WTC11 (cell line): ENCODE data around the gene PDZD2.

ENCODE experiments used
- ARID4B ChIP-seq: sonication (generic); formaldehyde crosslinking; IDR thresholded peaks from 2 replicates; pipeline ENCODE4 v1.8.0; 2023; ENCODE audit warnings: missing genetic modification reagents, mild to moderate bottlenecking, borderline replicate concordance
- CREB1 ChIP-seq: sonication (generic); formaldehyde crosslinking; IDR thresholded peaks from 2 replicates; pipeline ENCODE4 v1.8.0; 2023; ENCODE audit warnings: mild to moderate bottlenecking, missing genetic modification reagents
- ETV6 ChIP-seq: sonication (generic); formaldehyde crosslinking; IDR thresholded peaks from 2 replicates; pipeline ENCODE4 v1.8.1; 2022; ENCODE audit warnings: mild to moderate bottlenecking, missing genetic modification reagents
- GABPB1 ChIP-seq: sonication (generic); formaldehyde crosslinking; IDR thresholded peaks from 2 replicates; pipeline ENCODE4 v1.8.1; 2023; ENCODE audit warnings: mild to moderate bottlenecking, missing genetic modification reagents
- OVOL2 ChIP-seq: fragments of 250-450 bp; sonication (Bioruptor Pico); IDR thresholded peaks from 2 replicates; pipeline ENCODE4 v1.9.0; 2021; ENCODE audit warnings: mild to moderate bottlenecking, borderline replicate concordance
- SMAD3 ChIP-seq: sonication (generic); formaldehyde crosslinking; IDR thresholded peaks from 2 replicates; pipeline ENCODE4 v1.8.0; 2022; ENCODE audit warnings: missing genetic modification reagents, mild to moderate bottlenecking, borderline replicate concordance
- SP1 ChIP-seq: sonication (generic); formaldehyde crosslinking; conservative IDR thresholded peaks from 2 replicates; pipeline ENCODE4 v1.8.1; 2022; ENCODE audit warnings: missing genetic modification reagents
- STAT6 ChIP-seq: sonication (generic); formaldehyde crosslinking; conservative IDR thresholded peaks from 2 replicates; pipeline ENCODE4 v1.8.1; 2023; ENCODE audit warnings: mild to moderate bottlenecking, low read depth, missing genetic modification reagents, moderate library complexity
- TP53 ChIP-seq: sonication (generic); formaldehyde crosslinking; IDR thresholded peaks from 2 replicates; pipeline ENCODE4 v1.8.1; 2023; ENCODE audit warnings: mild to moderate bottlenecking, missing genetic modification reagents
- ZNF138 ChIP-seq: sonication (generic); formaldehyde crosslinking; conservative IDR thresholded peaks from 2 replicates; pipeline ENCODE4 v1.8.1; 2022; ENCODE audit warnings: mild to moderate bottlenecking, moderate library complexity, missing genetic modification reagents
- TF ChIP-seq, protein P1 (sequence below): fragments of 200-600 bp; IDR thresholded peaks from 2 replicates; pipeline ENCODE4 v1.8.0; 2022; ENCODE audit warnings: antibody characterized with exemption

DNA sequence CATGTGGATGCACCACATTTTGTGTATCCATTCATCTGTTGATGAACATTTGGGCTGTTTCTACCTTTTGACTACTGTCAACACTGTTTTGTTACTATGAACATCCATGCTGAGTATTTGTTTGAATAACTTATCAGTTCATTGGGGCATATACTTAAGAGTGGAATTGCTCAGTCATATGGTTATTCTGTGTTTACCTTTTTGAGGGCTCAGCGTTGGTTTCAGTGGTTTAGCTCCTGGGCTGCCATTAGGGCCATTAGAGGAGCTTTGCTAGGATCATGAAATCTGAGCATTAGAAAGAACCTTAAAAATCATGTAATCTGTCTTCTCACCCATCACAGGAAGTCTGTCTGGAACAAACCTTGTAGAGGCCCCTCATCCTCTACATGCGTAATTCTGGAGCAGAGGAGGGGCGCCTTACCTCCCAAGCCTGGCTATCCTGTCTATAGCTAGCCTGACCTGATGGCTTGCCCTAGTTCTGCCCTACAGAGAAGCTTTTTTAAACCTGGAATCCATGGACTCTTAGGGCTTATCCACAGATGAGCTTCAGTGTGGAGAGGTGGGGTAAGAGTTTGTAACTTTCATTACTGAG lies 92.9 kb downstream of the PDZD2 start:
- TF ChIP-seq, protein P1, sequence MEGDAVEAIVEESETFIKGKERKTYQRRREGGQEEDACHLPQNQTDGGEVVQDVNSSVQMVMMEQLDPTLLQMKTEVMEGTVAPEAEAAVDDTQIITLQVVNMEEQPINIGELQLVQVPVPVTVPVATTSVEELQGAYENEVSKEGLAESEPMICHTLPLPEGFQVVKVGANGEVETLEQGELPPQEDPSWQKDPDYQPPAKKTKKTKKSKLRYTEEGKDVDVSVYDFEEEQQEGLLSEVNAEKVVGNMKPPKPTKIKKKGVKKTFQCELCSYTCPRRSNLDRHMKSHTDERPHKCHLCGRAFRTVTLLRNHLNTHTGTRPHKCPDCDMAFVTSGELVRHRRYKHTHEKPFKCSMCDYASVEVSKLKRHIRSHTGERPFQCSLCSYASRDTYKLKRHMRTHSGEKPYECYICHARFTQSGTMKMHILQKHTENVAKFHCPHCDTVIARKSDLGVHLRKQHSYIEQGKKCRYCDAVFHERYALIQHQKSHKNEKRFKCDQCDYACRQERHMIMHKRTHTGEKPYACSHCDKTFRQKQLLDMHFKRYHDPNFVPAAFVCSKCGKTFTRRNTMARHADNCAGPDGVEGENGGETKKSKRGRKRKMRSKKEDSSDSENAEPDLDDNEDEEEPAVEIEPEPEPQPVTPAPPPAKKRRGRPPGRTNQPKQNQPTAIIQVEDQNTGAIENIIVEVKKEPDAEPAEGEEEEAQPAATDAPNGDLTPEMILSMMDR, result no peak
- TF ChIP-seq CREB1 (no peak), SP1 (CRISPR knock-in tag) (no peak), SMAD3 (CRISPR knock-in tag) (no peak), STAT6 (CRISPR knock-in tag) (no peak), TP53 (CRISPR knock-in tag) (no peak), ARID4B (CRISPR knock-in tag) (no peak), ZNF138 (CRISPR knock-in tag) (no peak), OVOL2 (CRISPR knock-in tag) (no peak), ETV6 (no peak), GABPB1 (CRISPR knock-in tag) (no peak)
